Peyer's patch (tissue), 4 donors: Measurements from ENCODE around the gene SLC26A2. TPM values are rescaled to one million over a fixed set of nuclear protein-coding genes. Genes with fewer than 3 reads are reported as not detected.

Experiments used
- DNase-seq, 3 donors: peaks; one replicate each; pipeline ENCODE4 v3.0.0-alpha.2; 2017 to 2019
- H3K27ac ChIP-seq, 4 donors: fragments of 200-600 bp; sonication (generic); one replicate each; pipeline ENCODE4 v1.5.1; 2016 to 2019
- H3K27me3 ChIP-seq, 2 donors: fragments of 200-600 bp; sonication (generic); one replicate each; pipeline ENCODE4 v1.5.1; 2019
- H3K36me3 ChIP-seq, 3 donors: fragments of 200-600 bp; sonication (generic); one replicate each; pipeline ENCODE4 v1.5.1; 2016 to 2019
- H3K4me1 ChIP-seq, 4 donors: fragments of 200-600 bp; sonication (generic); one replicate each; pipeline ENCODE4 v1.5.1; 2016 to 2019
- H3K4me3 ChIP-seq, 4 donors: fragments of 200-600 bp; sonication (generic); 1 replicate in 3 of 4; 2 replicates in 1 of 4; pipeline ENCODE4 v1.5.1; 2016 to 2019; ENCODE audit warnings: mild to moderate bottlenecking in 1 of 4
- H3K9me3 ChIP-seq, 4 donors: fragments of 200-600 bp; sonication (generic); one replicate each; pipeline ENCODE4 v1.5.1; 2016 to 2019; ENCODE audit warnings: mild to moderate bottlenecking in 1 of 4
- POLR2A ChIP-seq, 2 donors: fragments of 450-650 bp; IDR thresholded peaks; one replicate each; pipeline ENCODE4 v1.5.1; 2017; ENCODE audit warnings: antibody characterized with exemption in 2 of 2, mild to moderate bottlenecking in 2 of 2, moderate library complexity in 2 of 2
- total RNA-seq, 4 donors: library from RNA; depleted of rRNA; stranded (reverse); fragments of >200 nt; gene quantifications; one replicate each; pipeline ENCODE4 v1.1.0, GENCODE V29; 2016
- TF ChIP-seq, protein P1 (sequence below), 6 experiments: fragments of 450-650 bp in 4 of 6; fragments of 200-600 bp in 2 of 6; sonication (generic) in 1 of 6; IDR thresholded peaks; one replicate each; pipeline ENCODE4 v1.5.1; 2017 to 2019; ENCODE audit warnings: antibody characterized with exemption in 6 of 6, mild to moderate bottlenecking in 3 of 6, moderate library complexity in 1 of 6

The SLC26A2 gene
- total RNA-seq, 4 donors from 2014 or later: 7.4 to 87.4 (median 52.1) TPM

DNA sequence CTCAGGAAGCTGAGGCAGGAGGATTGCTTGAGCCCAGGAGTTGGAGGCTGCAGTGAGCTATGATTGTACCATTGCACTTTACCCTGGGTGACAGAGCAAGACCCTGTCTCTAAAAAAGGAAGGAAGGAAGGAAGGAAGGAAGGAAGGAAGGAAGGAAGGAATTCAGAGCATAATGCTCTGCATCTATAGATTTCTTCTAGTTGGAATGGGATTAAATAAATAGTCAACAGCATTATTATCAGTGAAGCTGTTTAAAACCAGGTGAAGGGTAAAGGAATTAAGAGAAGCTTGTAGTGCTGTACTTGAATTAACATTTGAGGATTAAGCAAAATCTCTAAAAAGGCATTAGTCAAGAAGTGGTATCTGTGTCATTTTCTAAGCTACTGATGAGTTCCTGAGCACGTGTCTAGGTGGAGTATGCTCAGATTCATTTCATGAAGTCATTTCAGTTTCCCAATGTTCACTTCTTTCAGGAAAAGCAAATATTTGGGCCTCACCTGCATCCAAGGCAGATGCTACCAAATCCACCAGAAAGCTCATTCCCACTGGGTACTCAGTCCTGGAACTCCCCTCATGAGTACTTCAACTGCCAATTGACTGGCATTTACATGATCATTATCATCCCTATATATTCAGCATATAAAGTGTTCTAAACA lies 24.4 kb upstream of the SLC26A2 start:
- peaks cover 0 to 6% (median 0%) of the 10 kb centered on the region in 4 donors for H3K4me1 ChIP-seq

DNA sequence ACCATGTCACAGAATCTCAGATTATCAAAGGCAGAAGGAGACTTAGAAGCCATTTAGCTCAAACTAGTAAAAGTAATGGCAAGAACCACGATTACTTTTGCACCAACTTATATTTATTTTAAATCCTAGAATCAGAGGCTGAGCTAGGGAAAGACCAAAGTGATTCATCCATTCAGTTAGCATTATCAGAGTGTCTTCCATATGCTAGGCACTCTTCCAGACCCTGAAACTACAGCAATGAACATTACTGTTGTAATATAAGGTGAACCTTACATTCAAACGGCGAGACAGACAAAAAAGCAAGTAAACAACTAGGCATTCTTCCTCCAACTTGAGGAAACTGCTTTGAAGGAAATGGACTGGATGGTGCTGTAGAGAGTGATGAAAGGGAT lies 23.9 kb upstream of the SLC26A2 start:
- no peak overlapping the region for H3K27ac ChIP-seq
- peaks cover 0 to 6% (median 0%) of the 10 kb centered on the region in 4 donors for H3K4me1 ChIP-seq
- H3K27me3 ChIP-seq: no peaks in the 10 kb centered on the region
- H3K4me3 ChIP-seq: no peak overlapping the region
- no peak for TF ChIP-seq POLR2A (IDR thresholded peaks at IDR 0.05)
- TF ChIP-seq, protein P1, sequence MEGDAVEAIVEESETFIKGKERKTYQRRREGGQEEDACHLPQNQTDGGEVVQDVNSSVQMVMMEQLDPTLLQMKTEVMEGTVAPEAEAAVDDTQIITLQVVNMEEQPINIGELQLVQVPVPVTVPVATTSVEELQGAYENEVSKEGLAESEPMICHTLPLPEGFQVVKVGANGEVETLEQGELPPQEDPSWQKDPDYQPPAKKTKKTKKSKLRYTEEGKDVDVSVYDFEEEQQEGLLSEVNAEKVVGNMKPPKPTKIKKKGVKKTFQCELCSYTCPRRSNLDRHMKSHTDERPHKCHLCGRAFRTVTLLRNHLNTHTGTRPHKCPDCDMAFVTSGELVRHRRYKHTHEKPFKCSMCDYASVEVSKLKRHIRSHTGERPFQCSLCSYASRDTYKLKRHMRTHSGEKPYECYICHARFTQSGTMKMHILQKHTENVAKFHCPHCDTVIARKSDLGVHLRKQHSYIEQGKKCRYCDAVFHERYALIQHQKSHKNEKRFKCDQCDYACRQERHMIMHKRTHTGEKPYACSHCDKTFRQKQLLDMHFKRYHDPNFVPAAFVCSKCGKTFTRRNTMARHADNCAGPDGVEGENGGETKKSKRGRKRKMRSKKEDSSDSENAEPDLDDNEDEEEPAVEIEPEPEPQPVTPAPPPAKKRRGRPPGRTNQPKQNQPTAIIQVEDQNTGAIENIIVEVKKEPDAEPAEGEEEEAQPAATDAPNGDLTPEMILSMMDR (IDR thresholded peaks at IDR 0.05): no peak
- no peak for DNase-seq
- no peaks in the 10 kb centered on the region for H3K36me3 ChIP-seq
- no peaks in the 10 kb centered on the region for H3K9me3 ChIP-seq

More for the DNA sequence above, 24.4 kb upstream of the SLC26A2 start:
- H3K36me3 ChIP-seq: no peaks in the 10 kb centered on the region
- H3K27ac ChIP-seq: no peak overlapping the region
- no peaks in the 10 kb centered on the region for H3K27me3 ChIP-seq
- TF ChIP-seq, protein P1 (IDR thresholded peaks at IDR 0.05): no peak
- TF ChIP-seq POLR2A (IDR thresholded peaks at IDR 0.05): no peak
- no peak overlapping the region for H3K4me3 ChIP-seq
- DNase-seq: no peak
- H3K9me3 ChIP-seq: no peaks in the 10 kb centered on the region

DNA sequence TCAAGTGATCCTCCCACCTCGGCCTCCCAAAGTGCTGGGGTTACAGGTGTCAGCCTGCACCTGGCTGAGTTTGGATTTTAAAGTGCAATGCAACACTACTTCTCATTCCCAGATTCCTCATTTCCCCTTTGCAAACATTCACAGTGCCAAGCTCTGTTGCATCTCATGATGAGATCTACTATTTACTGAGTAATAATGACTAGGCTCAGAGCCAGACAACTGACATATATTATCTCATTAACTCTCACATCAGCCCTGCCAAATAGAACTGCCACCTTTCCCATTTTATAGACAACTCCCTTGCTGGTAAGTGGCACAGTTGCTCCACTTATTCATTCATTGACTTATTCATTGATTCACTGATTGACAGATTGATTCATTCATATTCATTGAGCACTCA lies 22.9 kb upstream of the SLC26A2 start:
- H3K36me3 ChIP-seq: no peaks in the 10 kb centered on the region
- H3K9me3 ChIP-seq: no peaks in the 10 kb centered on the region
- no peak overlapping the region for H3K27ac ChIP-seq
- H3K27me3 ChIP-seq: no peaks in the 10 kb centered on the region
- H3K4me1 ChIP-seq: peaks cover 0 to 11% (median under 1%) of the 10 kb centered on the region in 4 donors
- DNase-seq: no peak
- no peak for TF ChIP-seq POLR2A (IDR thresholded peaks at IDR 0.05)
- TF ChIP-seq, protein P1 (IDR thresholded peaks at IDR 0.05): no peak
- no peak overlapping the region for H3K4me3 ChIP-seq

DNA sequence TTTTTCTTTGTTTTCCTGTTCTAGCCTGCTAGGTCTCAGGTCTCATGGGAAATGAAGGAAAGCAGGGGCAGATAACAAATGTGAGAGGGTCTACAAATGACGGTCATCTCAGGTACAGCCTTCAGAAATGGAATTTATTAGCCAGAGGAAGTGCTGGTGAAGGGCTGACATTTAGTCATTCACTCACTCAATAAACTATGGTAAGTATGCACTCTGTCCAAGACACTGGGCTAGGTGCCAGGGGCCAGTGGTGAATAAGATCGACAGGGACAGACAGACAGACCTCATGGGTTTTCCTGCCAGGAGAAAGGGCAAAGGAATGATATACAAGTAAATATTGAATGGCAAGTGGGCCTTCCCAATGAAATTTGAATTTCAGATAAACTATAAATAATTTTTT lies 22.3 kb upstream of the SLC26A2 start:
- Histone ChIP-seq H3K4me3 (no peak overlapping the region), H3K4me1 (peaks cover 0 to 11% (median 2%) of the 10 kb centered on the region in 4 donors), H3K36me3 (no peaks in the 10 kb centered on the region), H3K9me3 (no peaks in the 10 kb centered on the region), H3K27me3 (no peaks in the 10 kb centered on the region), H3K27ac (no peak overlapping the region)
- peak in 2 of 3 donors; percentile 61 to 71 for DNase-seq
- TF ChIP-seq POLR2A (IDR thresholded peaks at IDR 0.05): no peak
- TF ChIP-seq, protein P1 (IDR thresholded peaks at IDR 0.05): no peak

DNA sequence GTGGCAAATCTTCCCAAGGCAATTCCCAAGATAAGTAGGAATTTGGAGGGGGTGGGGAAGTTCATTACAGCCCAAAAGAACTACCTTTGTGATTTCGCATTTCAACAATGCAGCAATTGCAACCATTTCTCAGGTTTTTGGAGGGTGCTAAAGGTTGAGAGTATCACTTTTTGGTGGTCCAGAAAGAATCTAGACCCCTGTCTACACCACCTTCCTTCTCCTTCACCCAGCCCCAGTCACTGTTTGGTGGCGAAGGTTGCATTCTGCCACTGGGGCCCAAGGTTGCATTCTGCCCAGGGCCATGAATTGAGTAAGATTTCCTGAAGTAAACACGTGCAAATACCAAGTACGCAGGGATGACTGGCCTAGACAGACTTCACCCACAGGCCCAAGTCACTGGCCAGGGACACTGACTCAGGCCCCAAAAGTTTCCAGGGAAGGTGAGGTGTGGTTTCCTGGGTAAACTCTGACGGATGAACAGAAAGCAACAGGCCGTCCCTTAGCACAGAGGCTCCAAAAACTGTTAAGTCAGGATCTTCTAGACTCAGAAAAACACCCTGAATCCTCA lies 21.7 kb upstream of the SLC26A2 start:
- no peak for DNase-seq
- no peak for TF ChIP-seq POLR2A (IDR thresholded peaks at IDR 0.05)
- TF ChIP-seq, protein P1 (IDR thresholded peaks at IDR 0.05): no peak
- Histone ChIP-seq H3K4me3 (no peak overlapping the region), H3K27ac (no peak overlapping the region), H3K9me3 (no peaks in the 10 kb centered on the region), H3K27me3 (no peaks in the 10 kb centered on the region), H3K36me3 (no peaks in the 10 kb centered on the region), H3K4me1 (peaks cover 0 to 11% (median 2%) of the 10 kb centered on the region in 4 donors)
